ENCODE measurements around the gene GNB1.
A peak's percentile ranks its signal among the peaks of the same experiment; 100 is the strongest.

GNB1 gene

GRCh38 chr1:1781526-1781903, 109.4 kb downstream of the GNB1 start:
- no peak for DNase-seq (ENCODE audit: low spot score)

- DNase-seq (ENCODE audit: low spot score), result no peak
Measured at GRCh38 chr1:1780598-1781525, 110.0 kb downstream of the GNB1 start.

GRCh38 chr1:1779691-1780597, 110.9 kb downstream of the GNB1 start:
- DNase-seq (ENCODE audit: low spot score), result no peak

- DNase-seq (ENCODE audit: low spot score), result no peak
Measured at GRCh38 chr1:1779320-1779675, 111.6 kb downstream of the GNB1 start.

- DNase-seq (ENCODE audit: low spot score), result peak; percentile 49
Measured at GRCh38 chr1:1778663-1779319, 112.1 kb downstream of the GNB1 start.

GRCh38 chr1:1777950-1778662, 112.8 kb downstream of the GNB1 start, which contains the start of gene NADK:
Gene NADK, minus strand, starts transcription at chr1:1778470. Its CDS starts 13,064 bp downstream, at chr1:1765406.
- peak; percentile 61 for DNase-seq (ENCODE audit: low spot score)

GRCh38 chr1:1777583-1777899, 113.3 kb downstream of the GNB1 start:
- peak; percentile 60 for DNase-seq (ENCODE audit: low spot score)

GRCh38 chr1:1776672-1777582, 114.0 kb downstream of the GNB1 start:
- peak; percentile 22 for DNase-seq (ENCODE audit: low spot score)

- no peak for DNase-seq (ENCODE audit: low spot score)
Measured at GRCh38 chr1:1775327-1776226, 115.3 kb downstream of the GNB1 start.

- DNase-seq (ENCODE audit: low spot score), result no peak
Measured at GRCh38 chr1:1773874-1774273, 117.0 kb downstream of the GNB1 start.

GRCh38 chr1:1771096-1771495, 119.8 kb downstream of the GNB1 start:
- DNase-seq (ENCODE audit: low spot score), result no peak

GRCh38 chr1:1770102-1770501, 120.8 kb downstream of the GNB1 start:
- DNase-seq (ENCODE audit: low spot score), result no peak

GRCh38 chr1:1768249-1768992, 122.5 kb downstream of the GNB1 start:
- no peak for DNase-seq (ENCODE audit: low spot score)

- no peak for DNase-seq (ENCODE audit: low spot score)
Measured at GRCh38 chr1:1764876-1765470, 125.9 kb downstream of the GNB1 start.

GRCh38 chr1:1763657-1764621, 126.9 kb downstream of the GNB1 start:
- DNase-seq (ENCODE audit: low spot score), result no peak

GRCh38 chr1:1761504-1762376, 129.1 kb downstream of the GNB1 start:
- DNase-seq (ENCODE audit: low spot score), result no peak

Data from RKO (cell line).